CD4-positive, alpha-beta T cell treated with Interleukin-2 at 100 ng/mL for 4 hours (primary cell): ENCODE results near the gene FXYD5.
"Not testable (repeated sequence)": the region's sequence is repeated elsewhere in the genome, so short reads cannot be mapped to it uniquely, and the experiment has no call there.

Experiments
- DNase-seq: peaks from one replicate; pipeline ENCODE4 v3.0.0-alpha.2; 2020; ENCODE audit warnings: low spot score

Gene FXYD5

GRCh38 chr19:35120492-35120891 is 34.0 kb upstream of the FXYD5 start:
- no peak for DNase-seq

GRCh38 chr19:35120898-35121297 is 33.6 kb upstream of the FXYD5 start:
- no peak for DNase-seq

- no peak for DNase-seq
These were observed 31.6 kb upstream of the FXYD5 start for GRCh38 chr19:35122687-35123551.

GRCh38 chr19:35123573-35123972 is 31.0 kb upstream of the FXYD5 start:
- DNase-seq: no peak

- DNase-seq: peak; percentile 89
These were observed 30.2 kb upstream of the FXYD5 start for GRCh38 chr19:35124098-35125060.

GRCh38 chr19:35125270-35125717 is 29.2 kb upstream of the FXYD5 start:
- DNase-seq: no peak

- no peak for DNase-seq
These were observed 28.5 kb upstream of the FXYD5 start for GRCh38 chr19:35125749-35126623.

- DNase-seq: no peak
These were observed 27.9 kb upstream of the FXYD5 start for GRCh38 chr19:35126624-35126959.

GRCh38 chr19:35127871-35128270 is 26.7 kb upstream of the FXYD5 start:
- no peak for DNase-seq

GRCh38 chr19:35128398-35129057 is 26.0 kb upstream of the FXYD5 start:
- DNase-seq: no peak

GRCh38 chr19:35129724-35130274 is 24.7 kb upstream of the FXYD5 start:
- DNase-seq: not testable (repeated sequence)

GRCh38 chr19:35130761-35131720 is 23.5 kb upstream of the FXYD5 start:
- DNase-seq: no peak

GRCh38 chr19:35132254-35132653 is 22.3 kb upstream of the FXYD5 start:
- DNase-seq: no peak

- no peak for DNase-seq
These were observed 20.7 kb upstream of the FXYD5 start for GRCh38 chr19:35133826-35134225.

- DNase-seq: no peak
These were observed 19.8 kb upstream of the FXYD5 start, which contains the start of gene LGI4 for GRCh38 chr19:35134601-35135242. TSS of gene LGI4 (minus strand) at chr19:35135059. CDS start at chr19:35134680, 379 bp downstream.

- peak; percentile 65 for DNase-seq
These were observed 19.1 kb upstream of the FXYD5 start for GRCh38 chr19:35135389-35135909.

GRCh38 chr19:35136231-35136630 is 18.3 kb upstream of the FXYD5 start:
- DNase-seq: no peak

GRCh38 chr19:35136977-35137702 is 17.4 kb upstream of the FXYD5 start:
- DNase-seq: no peak
